Measurements from ENCODE around the gene CCT3. TPM values are rescaled to one million over a fixed set of nuclear protein-coding genes. Genes with fewer than 3 reads are reported as not detected.

The CCT3 gene
- total RNA-seq = 501 and 510 TPM in 2 replicates

GRCh38 chr1:156338180-156338976 lies at the start of gene CCT3, which contains the start of gene TSACC:
CCT3 (minus strand) TSS chr1:156338292; CDS start chr1:156338184, 108 bp downstream.
TSACC (plus strand) TSS chr1:156338526; CDS start chr1:156339758, 1,232 bp downstream.

GRCh38 chr1:156368889-156369684 lies 31.0 kb upstream of the CCT3 start, which contains the start of gene RHBG:
RHBG (plus strand) TSS chr1:156369211; CDS start chr1:156369250, 39 bp downstream.

GRCh38 chr1:156298852-156299357 lies 39.2 kb downstream of the CCT3 start, which contains the start of gene VHLL:
VHLL (minus strand) TSS chr1:156299307; CDS start chr1:156299189, 118 bp downstream.

GRCh38 chr1:156295391-156295947 lies 42.6 kb downstream of the CCT3 start, which contains the start of gene GLMP:
GLMP (minus strand) TSS chr1:156295679; CDS start chr1:156295645, 34 bp downstream.

GRCh38 chr1:156284112-156284511 lies 54.0 kb downstream of the CCT3 start, which contains the start of gene TMEM79:
TMEM79 (plus strand) TSS chr1:156284325; CDS start chr1:156285227, 902 bp downstream.

GRCh38 chr1:156282479-156283222 lies 55.4 kb downstream of the CCT3 start, which contains the start of gene SMG5:
SMG5 (minus strand) TSS chr1:156282825; CDS start chr1:156282680, 145 bp downstream.

Other genes with a start within 250 kb of the CCT3 start
- 365 and 755 TPM in 2 replicates for gene LMNA, start 223.6 kb downstream of the CCT3 start, total RNA-seq
- gene SEMA4A, start 184.7 kb downstream of the CCT3 start, total RNA-seq = 0.55 and 0.59 TPM in 2 replicates
- 8.0 and 12.7 TPM in 2 replicates for gene SLC25A44, start 144.2 kb downstream of the CCT3 start, total RNA-seq
- 22.0 and 22.9 TPM in 2 replicates for gene PMF1, start 125.3 kb downstream of the CCT3 start, total RNA-seq
- 0.59 TPM in 1 of 2 replicates, not detected in the other for gene BGLAP, start 96.1 kb downstream of the CCT3 start, total RNA-seq
- 0.28 and 0.59 TPM in 2 replicates for gene PAQR6, start 90.2 kb downstream of the CCT3 start, total RNA-seq
- gene SMG5, start 55.5 kb downstream of the CCT3 start, total RNA-seq = 43.7 and 73.2 TPM in 2 replicates
- gene TMEM79, start 54.0 kb downstream of the CCT3 start, total RNA-seq = 1.3 and 2.1 TPM in 2 replicates
- 37.5 and 60.3 TPM in 2 replicates for gene GLMP, start 42.6 kb downstream of the CCT3 start, total RNA-seq
- 0.28 TPM in 1 of 2 replicates, not detected in the other for gene VHLL, start 39.0 kb downstream of the CCT3 start, total RNA-seq
- not detected in 2 replicates for gene TSACC, start 234 bp upstream of the CCT3 start, total RNA-seq
- gene RHBG, start 30.9 kb upstream of the CCT3 start, total RNA-seq = not detected in 2 replicates
- gene MEF2D, start 162.5 kb upstream of the CCT3 start, total RNA-seq = 5.0 and 12.0 TPM in 2 replicates
- 1.5 and 14.8 TPM in 2 replicates for gene IQGAP3, start 234.3 kb upstream of the CCT3 start, total RNA-seq
- not detected in 2 replicates for gene TTC24, start 241.4 kb upstream of the CCT3 start, total RNA-seq